ENCODE results near the gene NAB1.
A peak's percentile ranks its signal among the peaks of the same experiment; 100 is the strongest.

Gene NAB1, protein sequence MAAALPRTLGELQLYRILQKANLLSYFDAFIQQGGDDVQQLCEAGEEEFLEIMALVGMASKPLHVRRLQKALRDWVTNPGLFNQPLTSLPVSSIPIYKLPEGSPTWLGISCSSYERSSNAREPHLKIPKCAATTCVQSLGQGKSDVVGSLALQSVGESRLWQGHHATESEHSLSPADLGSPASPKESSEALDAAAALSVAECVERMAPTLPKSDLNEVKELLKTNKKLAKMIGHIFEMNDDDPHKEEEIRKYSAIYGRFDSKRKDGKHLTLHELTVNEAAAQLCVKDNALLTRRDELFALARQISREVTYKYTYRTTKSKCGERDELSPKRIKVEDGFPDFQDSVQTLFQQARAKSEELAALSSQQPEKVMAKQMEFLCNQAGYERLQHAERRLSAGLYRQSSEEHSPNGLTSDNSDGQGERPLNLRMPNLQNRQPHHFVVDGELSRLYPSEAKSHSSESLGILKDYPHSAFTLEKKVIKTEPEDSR

DNA sequence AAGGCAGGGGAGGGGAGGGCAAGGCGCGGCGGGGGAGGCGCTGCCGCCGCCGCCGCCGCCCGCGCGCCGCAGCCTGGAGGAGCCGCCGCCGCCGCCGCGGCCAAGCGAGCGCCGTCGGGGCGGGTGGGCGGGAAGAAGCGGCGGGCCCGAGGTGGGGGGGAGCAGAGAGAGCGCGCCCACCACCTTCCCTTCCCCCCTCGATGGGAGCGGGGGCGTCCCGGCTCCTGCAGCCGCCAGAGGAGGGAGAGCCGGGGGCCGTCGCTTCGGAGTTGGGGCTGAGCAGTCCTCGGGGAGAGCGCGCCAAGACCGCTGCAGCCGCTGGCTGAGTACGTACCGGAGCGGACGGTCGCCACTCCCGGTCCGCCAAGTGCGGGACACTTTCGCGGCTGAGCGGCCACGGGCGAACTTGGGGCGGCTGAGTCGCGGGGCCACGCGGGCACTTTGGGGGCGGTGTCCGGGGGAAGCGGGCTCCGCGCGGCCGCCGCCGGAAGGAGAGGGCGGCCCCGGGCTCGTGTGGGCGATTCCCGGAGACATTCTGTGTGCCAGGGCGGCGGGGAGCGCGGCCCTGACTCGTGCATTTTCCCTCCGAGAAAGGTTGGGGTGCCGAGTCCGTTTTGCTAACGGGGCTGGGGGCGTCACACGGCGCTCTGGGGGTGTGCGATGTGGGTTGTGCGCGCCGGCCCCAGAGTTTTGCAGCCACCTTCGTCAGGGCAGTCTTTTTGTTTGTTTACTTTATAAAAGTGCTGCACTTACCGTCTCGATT lies at the start of gene NAB1:
Gene NAB1 (plus strand): TSS at position 49 of the 763 bp plus-strand sequence. CDS start 10,094 bp downstream, outside the sequence.
- H3K79me2 ChIP-seq (ENCODE audit: insufficient read depth, low read length), result peaks cover 45% of the 10 kb centered on the region
- H3F3A ChIP-seq (ENCODE audit: insufficient read depth), result peaks cover 22% of the 10 kb centered on the region
- peak within 1 kb of the TSS; percentile 73 for H3K9ac ChIP-seq (ENCODE audit: low read length)
- H3K9me3 ChIP-seq (ENCODE audit: insufficient read depth, low read length), result no peaks in the 10 kb centered on the region
- H3K36me3 ChIP-seq (ENCODE audit: low read length), result no peaks in the 10 kb centered on the region; the same call in 1 of the 2 replicates
- H3K27me3 ChIP-seq (ENCODE audit: low read length), result no peaks in the 10 kb centered on the region
- peak within 1 kb of the TSS; percentile 73 for H3K4me2 ChIP-seq (ENCODE audit: low read depth, low read length, poor library complexity, severe bottlenecking)
- peaks cover 14% of the 10 kb centered on the region for H4K20me1 ChIP-seq (ENCODE audit: low read depth, low read length)
- no peak for TF ChIP-seq EZH2phosphoT487 (conservative IDR thresholded peaks at IDR 0.05; ENCODE audit: low read length)
- TF ChIP-seq, protein P1, sequence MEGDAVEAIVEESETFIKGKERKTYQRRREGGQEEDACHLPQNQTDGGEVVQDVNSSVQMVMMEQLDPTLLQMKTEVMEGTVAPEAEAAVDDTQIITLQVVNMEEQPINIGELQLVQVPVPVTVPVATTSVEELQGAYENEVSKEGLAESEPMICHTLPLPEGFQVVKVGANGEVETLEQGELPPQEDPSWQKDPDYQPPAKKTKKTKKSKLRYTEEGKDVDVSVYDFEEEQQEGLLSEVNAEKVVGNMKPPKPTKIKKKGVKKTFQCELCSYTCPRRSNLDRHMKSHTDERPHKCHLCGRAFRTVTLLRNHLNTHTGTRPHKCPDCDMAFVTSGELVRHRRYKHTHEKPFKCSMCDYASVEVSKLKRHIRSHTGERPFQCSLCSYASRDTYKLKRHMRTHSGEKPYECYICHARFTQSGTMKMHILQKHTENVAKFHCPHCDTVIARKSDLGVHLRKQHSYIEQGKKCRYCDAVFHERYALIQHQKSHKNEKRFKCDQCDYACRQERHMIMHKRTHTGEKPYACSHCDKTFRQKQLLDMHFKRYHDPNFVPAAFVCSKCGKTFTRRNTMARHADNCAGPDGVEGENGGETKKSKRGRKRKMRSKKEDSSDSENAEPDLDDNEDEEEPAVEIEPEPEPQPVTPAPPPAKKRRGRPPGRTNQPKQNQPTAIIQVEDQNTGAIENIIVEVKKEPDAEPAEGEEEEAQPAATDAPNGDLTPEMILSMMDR (IDR thresholded peaks at IDR 0.05; ENCODE audit: insufficient read depth, low read length, poor library complexity, severe bottlenecking), result no peak
- peak within 1 kb of the TSS; percentile 84 for H3K4me3 ChIP-seq (ENCODE audit: insufficient read depth, low read length, poor library complexity, severe bottlenecking)
- peak within 1 kb of the TSS; percentile 42 for H3K27ac ChIP-seq (ENCODE audit: low read depth, low read length)
- H2AFZ ChIP-seq (ENCODE audit: low read depth, low read length, severe bottlenecking), result peak within 1 kb of the TSS; percentile 94
- no peaks in the 10 kb centered on the region for H3K9me2 ChIP-seq (replicated peaks; ENCODE audit: insufficient read depth, low read length)

DNA sequence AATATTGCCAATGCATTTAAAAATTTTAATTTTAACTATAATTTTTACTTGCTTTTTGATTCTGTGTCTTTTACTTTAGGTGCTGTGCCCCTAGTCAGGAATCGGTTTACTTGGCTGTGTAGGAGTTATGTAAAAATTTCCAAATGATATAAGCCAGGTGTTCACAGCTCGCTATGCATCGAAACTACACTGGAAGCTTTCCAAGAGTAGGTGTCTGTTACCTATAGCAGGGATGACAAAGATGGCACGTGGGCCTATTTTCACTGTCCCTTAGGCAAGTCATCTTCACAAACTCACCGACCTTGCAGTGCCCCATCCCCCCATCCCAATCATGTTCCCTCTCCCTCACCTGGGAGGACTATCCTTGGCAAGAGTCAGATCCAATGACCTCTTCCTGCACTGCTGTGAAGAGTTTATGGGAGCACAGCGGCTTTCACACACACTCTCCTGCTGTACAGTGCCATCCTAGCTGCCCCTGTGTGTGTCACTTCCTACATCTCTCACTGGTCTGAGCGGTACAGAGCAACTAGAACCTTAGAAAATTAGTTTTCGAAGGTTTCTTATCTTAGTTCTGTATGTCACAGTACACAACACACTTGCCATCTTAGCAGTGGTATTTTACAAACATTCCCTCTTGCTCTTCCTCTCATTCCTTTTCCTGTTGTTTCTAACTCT lies 49.2 kb upstream of the NAB1 start:
- no peak overlapping the region for H2AFZ ChIP-seq (ENCODE audit: low read depth, low read length, severe bottlenecking)
- H3K4me2 ChIP-seq (ENCODE audit: low read depth, low read length, poor library complexity, severe bottlenecking), result no peak overlapping the region

More for the DNA sequence above, 49.2 kb upstream of the NAB1 start:
- Histone ChIP-seq H3K9me3 (ENCODE audit: insufficient read depth, low read length) (no peaks in the 10 kb centered on the region), H3K79me2 (ENCODE audit: insufficient read depth, low read length) (no peaks in the 10 kb centered on the region), H3F3A (ENCODE audit: insufficient read depth) (no peaks in the 10 kb centered on the region), H3K27me3 (ENCODE audit: low read length) (no peaks in the 10 kb centered on the region), H3K9me2 (replicated peaks; ENCODE audit: insufficient read depth, low read length) (no peaks in the 10 kb centered on the region), H3K27ac (ENCODE audit: low read depth, low read length) (no peak overlapping the region), H3K4me3 (ENCODE audit: insufficient read depth, low read length, poor library complexity, severe bottlenecking) (no peak overlapping the region), H3K9ac (ENCODE audit: low read length) (no peak overlapping the region), H3K36me3 (ENCODE audit: low read length) (no peaks in the 10 kb centered on the region), H4K20me1 (ENCODE audit: low read depth, low read length) (no peaks in the 10 kb centered on the region)
- TF ChIP-seq EZH2phosphoT487 (conservative IDR thresholded peaks at IDR 0.05; ENCODE audit: low read length), result no peak
- TF ChIP-seq, protein P1 (IDR thresholded peaks at IDR 0.05; ENCODE audit: insufficient read depth, low read length, poor library complexity, severe bottlenecking), result no peak
